Vagina (tissue), 2 donors: ENCODE measurements around the gene TMEM144.

Experiments
- POLR2A ChIP-seq, 2 donors: fragments of 450-650 bp; IDR thresholded peaks; one replicate each; pipeline ENCODE4 v1.6.1; 2017; ENCODE audit warnings: antibody characterized with exemption in 2 of 2, mild to moderate bottlenecking in 2 of 2, moderate library complexity in 2 of 2
- POLR2AphosphoS5 ChIP-seq, 2 donors: sonication (generic); formaldehyde crosslinking; IDR thresholded peaks; one replicate each; pipeline ENCODE4 v1.9.0; 2017; ENCODE audit warnings: antibody characterized with exemption in 2 of 2, mild to moderate bottlenecking in 2 of 2, low read depth in 1 of 2; ENCODE audit not compliant: insufficient read depth in 1 of 2
- TF ChIP-seq, protein P1 (sequence below), 3 experiments: fragments of 450-650 bp in 2 of 3; fragments of 200-600 bp in 1 of 3; sonication (generic) in 1 of 3; IDR thresholded peaks; one replicate each; pipeline ENCODE4 v1.5.1; 2017 to 2019; ENCODE audit warnings: antibody characterized with exemption in 3 of 3, mild to moderate bottlenecking in 2 of 3, moderate library complexity in 2 of 3

DNA sequence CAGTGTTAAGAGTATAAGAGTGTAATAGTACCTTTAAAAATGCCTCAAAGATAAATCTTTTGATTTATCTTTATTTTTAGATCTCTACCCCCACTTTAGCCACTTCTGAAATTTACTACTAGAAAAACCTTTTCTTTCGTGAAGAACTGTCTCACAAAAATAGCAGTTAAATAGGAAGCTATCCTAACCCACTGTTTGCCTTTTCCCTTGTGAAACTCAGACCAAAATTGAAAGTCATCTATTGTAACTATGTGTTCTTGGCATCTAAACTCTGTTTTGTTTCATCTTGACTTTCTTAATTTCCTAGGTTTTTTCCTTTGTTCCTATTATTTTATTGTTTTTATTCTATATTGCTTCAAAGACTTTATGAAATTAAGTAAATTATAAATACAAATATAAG lies 7.8 kb upstream of the TMEM144 start:
- TF ChIP-seq, protein P1, sequence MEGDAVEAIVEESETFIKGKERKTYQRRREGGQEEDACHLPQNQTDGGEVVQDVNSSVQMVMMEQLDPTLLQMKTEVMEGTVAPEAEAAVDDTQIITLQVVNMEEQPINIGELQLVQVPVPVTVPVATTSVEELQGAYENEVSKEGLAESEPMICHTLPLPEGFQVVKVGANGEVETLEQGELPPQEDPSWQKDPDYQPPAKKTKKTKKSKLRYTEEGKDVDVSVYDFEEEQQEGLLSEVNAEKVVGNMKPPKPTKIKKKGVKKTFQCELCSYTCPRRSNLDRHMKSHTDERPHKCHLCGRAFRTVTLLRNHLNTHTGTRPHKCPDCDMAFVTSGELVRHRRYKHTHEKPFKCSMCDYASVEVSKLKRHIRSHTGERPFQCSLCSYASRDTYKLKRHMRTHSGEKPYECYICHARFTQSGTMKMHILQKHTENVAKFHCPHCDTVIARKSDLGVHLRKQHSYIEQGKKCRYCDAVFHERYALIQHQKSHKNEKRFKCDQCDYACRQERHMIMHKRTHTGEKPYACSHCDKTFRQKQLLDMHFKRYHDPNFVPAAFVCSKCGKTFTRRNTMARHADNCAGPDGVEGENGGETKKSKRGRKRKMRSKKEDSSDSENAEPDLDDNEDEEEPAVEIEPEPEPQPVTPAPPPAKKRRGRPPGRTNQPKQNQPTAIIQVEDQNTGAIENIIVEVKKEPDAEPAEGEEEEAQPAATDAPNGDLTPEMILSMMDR (IDR thresholded peaks at IDR 0.05) = no peak
- no peak for TF ChIP-seq POLR2A (IDR thresholded peaks at IDR 0.05)
- no peak for TF ChIP-seq POLR2AphosphoS5 (IDR thresholded peaks at IDR 0.05; ENCODE audit: insufficient read depth in 1 of 2, low read depth in 1 of 2)
